Globus pallidus (tissue), 1 donor: ENCODE measurements around the gene DNAJB8.
A peak's percentile ranks its signal among the peaks of the same experiment; 100 is the strongest.

ENCODE experiments used
- DNase-seq: peaks from one replicate; pipeline ENCODE4 v3.0.0-alpha.2; 2015; ENCODE audit warnings: low spot score

Gene DNAJB8

GRCh38 chr3:128466840-128467541, at the start of gene DNAJB8:
DNAJB8 (minus strand) TSS chr3:128466890; CDS start chr3:128463245, 3,645 bp downstream.
- DNase-seq = no peak

GRCh38 chr3:128515967-128516366, 49.3 kb upstream of the DNAJB8 start:
- DNase-seq = no peak

GRCh38 chr3:128508852-128509251, 42.2 kb upstream of the DNAJB8 start:
- no peak for DNase-seq

- DNase-seq = no peak
These were observed 40.1 kb upstream of the DNAJB8 start for GRCh38 chr3:128506754-128507153.

- DNase-seq = no peak
These were observed 39.1 kb upstream of the DNAJB8 start for GRCh38 chr3:128505771-128506170.

GRCh38 chr3:128504963-128505730, 38.5 kb upstream of the DNAJB8 start:
- no peak for DNase-seq

- DNase-seq = no peak
These were observed 37.8 kb upstream of the DNAJB8 start for GRCh38 chr3:128504533-128504915.

- no peak for DNase-seq
These were observed 37.3 kb upstream of the DNAJB8 start for GRCh38 chr3:128503751-128504532.

GRCh38 chr3:128503164-128503651, 36.5 kb upstream of the DNAJB8 start:
- DNase-seq = no peak

GRCh38 chr3:128502712-128503111, 36.0 kb upstream of the DNAJB8 start:
- no peak for DNase-seq

- no peak for DNase-seq
These were observed 34.7 kb upstream of the DNAJB8 start for GRCh38 chr3:128501431-128501830.

GRCh38 chr3:128500556-128500955, 33.9 kb upstream of the DNAJB8 start:
- no peak for DNase-seq

- DNase-seq = no peak
These were observed 33.1 kb upstream of the DNAJB8 start for GRCh38 chr3:128499724-128500275.

- DNase-seq = no peak
These were observed 32.3 kb upstream of the DNAJB8 start for GRCh38 chr3:128498901-128499530.

- no peak for DNase-seq
These were observed 31.5 kb upstream of the DNAJB8 start for GRCh38 chr3:128498127-128498626.

GRCh38 chr3:128497305-128498126, 30.8 kb upstream of the DNAJB8 start:
- peak; percentile 65 for DNase-seq

GRCh38 chr3:128496602-128497304, 30.1 kb upstream of the DNAJB8 start:
- DNase-seq = no peak

- no peak for DNase-seq
These were observed 29.4 kb upstream of the DNAJB8 start for GRCh38 chr3:128496019-128496601.

GRCh38 chr3:128495435-128495970, 28.8 kb upstream of the DNAJB8 start:
- no peak for DNase-seq

- no peak for DNase-seq
These were observed 27.6 kb upstream of the DNAJB8 start for GRCh38 chr3:128494367-128494650.
